ENCODE results near the gene PRKRIP1. TPM values are rescaled to one million over a fixed set of nuclear protein-coding genes. Genes with fewer than 3 reads are reported as not detected.

Gene PRKRIP1
- total RNA-seq, 1 experiment from 2014 or later: 38.8 TPM

GRCh38 chr7:102468478-102469350 lies 72.6 kb downstream of the PRKRIP1 start:
- Histone ChIP-seq H4K91ac (ENCODE audit: insufficient read length, low read depth, low read length) (no peak overlapping the region), H3K79me1 (ENCODE audit: insufficient read depth, low read depth, low read length, poor library complexity, severe bottlenecking) (peaks cover 2% of the 10 kb centered on the region), H4K5ac (ENCODE audit: insufficient read length, low read depth, low read length) (no peak overlapping the region), H4K20me1 (ENCODE audit: control insufficient read depth, insufficient read depth, insufficient read length) (no peaks in the 10 kb centered on the region), H3K79me2 (ENCODE audit: insufficient read depth, low read length) (no peaks in the 10 kb centered on the region), H3K9me3 (ENCODE audit: control insufficient read depth, low read depth, low read length) (no peaks in the 10 kb centered on the region), H3K27me3 (ENCODE audit: insufficient read depth, low read length) (no peaks in the 10 kb centered on the region), H3K14ac (ENCODE audit: insufficient read depth, low read length) (no peak overlapping the region), H3K27ac (ENCODE audit: insufficient read length, low read depth, low read length) (no peak overlapping the region), H2BK15ac (ENCODE audit: low read depth, low read length) (no peak overlapping the region), H3T11ph (ENCODE audit: low read length) (no peak overlapping the region), H3K18ac (ENCODE audit: insufficient read length, low read depth, low read length) (no peak overlapping the region), H3K4me2 (ENCODE audit: insufficient read depth, insufficient read length, low read length) (no peak overlapping the region), H3K9ac (ENCODE audit: extremely low read depth, insufficient read length, low read length) (no peak overlapping the region), H3K23ac (ENCODE audit: insufficient read length, low read depth, low read length) (no peak overlapping the region), H2BK120ac (ENCODE audit: low read depth, low read length, poor library complexity, severe bottlenecking) (no peak overlapping the region), H3K23me2 (ENCODE audit: insufficient read length, low read depth, low read length, poor library complexity, severe bottlenecking) (peaks cover 6% of the 10 kb centered on the region), H2BK12ac (ENCODE audit: insufficient read length, low read depth, low read length) (no peak overlapping the region), H4K8ac (replicated peaks; ENCODE audit: insufficient read length, low read depth, low read length) (no peak overlapping the region), H3K56ac (ENCODE audit: insufficient read length, low read depth, low read length) (no peak overlapping the region), H2AFZ (ENCODE audit: low read length) (no peak overlapping the region), H2AK5ac (ENCODE audit: insufficient read length, low read length) (no peak overlapping the region), H3K4ac (ENCODE audit: low read depth, low read length) (no peak overlapping the region), H2BK5ac (ENCODE audit: insufficient read length, low read length) (no peak overlapping the region), H2BK20ac (ENCODE audit: low read depth, low read length, poor library complexity, severe bottlenecking) (no peak overlapping the region), H3K4me1 (ENCODE audit: insufficient read depth, low read length) (no peaks in the 10 kb centered on the region)
- no peak overlapping the region for H3K4me3 Mint-ChIP-seq
- TF ChIP-seq CTCF (conservative IDR thresholded peaks at IDR 0.05): no peak
- peaks cover 9 to 11% of the 10 kb centered on the region in 2 experiments; a peak in 3 of 4 replicates for H3K4me1 Mint-ChIP-seq
- WGBS (ENCODE audit: extremely low coverage, insufficient read length, low lambda C conversion rate): no CpG with 5 or more reads among the region's 40 CpGs
- no peaks in the 10 kb centered on the region for H3K9me3 Mint-ChIP-seq
- H3K27ac Mint-ChIP-seq: no peak overlapping the region; a peak in 1 of 7 replicates
- no peak for DNase-seq
- H3K36me3 Mint-ChIP-seq (ENCODE audit: insufficient read depth in 1 of 3, low read depth in 3 of 3): peaks cover 20 to 36% (median 31%) of the 10 kb centered on the region in 3 experiments; a peak in 6 of 7 replicates
- H3K27me3 Mint-ChIP-seq (ENCODE audit: low read depth): peaks cover 2% of the 10 kb centered on the region; the same call in 1 of the 2 replicates

Data from H9 (cell line).